GM20000 (cell line): ENCODE results near the gene KIF1A.

Experiments
- DNase-seq: peaks from one replicate; pipeline ENCODE4 v3.0.0; 2012; ENCODE audit warnings: low spot score
- CTCF ChIP-seq: IDR thresholded peaks from 2 replicates; pipeline ENCODE4 v1.5.1; 2012; ENCODE audit warnings: mild to moderate bottlenecking, control low read depth; ENCODE audit errors: extremely low read depth, missing control alignments

Gene KIF1A

GRCh38 chr2:240794178-240794721 lies 25.8 kb downstream of the KIF1A start:
- no peak for DNase-seq

GRCh38 chr2:240793313-240794177 lies 26.5 kb downstream of the KIF1A start:
- no peak for TF ChIP-seq CTCF
- DNase-seq, result no peak

More at GRCh38 chr2:240794178-240794721, 25.8 kb downstream of the KIF1A start:
- no peak for TF ChIP-seq CTCF

GRCh38 chr2:240792629-240793312 lies 27.2 kb downstream of the KIF1A start:
- no peak for TF ChIP-seq CTCF
- no peak for DNase-seq

GRCh38 chr2:240791821-240792628 lies 28.0 kb downstream of the KIF1A start:
- no peak for TF ChIP-seq CTCF
- no peak for DNase-seq

GRCh38 chr2:240791221-240791800 lies 28.7 kb downstream of the KIF1A start:
- TF ChIP-seq CTCF, result no peak
- DNase-seq, result no peak

GRCh38 chr2:240790370-240791220 lies 29.4 kb downstream of the KIF1A start:
- no peak for TF ChIP-seq CTCF
- no peak for DNase-seq
